GDM1 (cell line): ENCODE measurements around the gene CDK6.
A peak's percentile ranks its signal among the peaks of the same experiment; 100 is the strongest.

ENCODE experiments used
- DNase-seq: peaks from one replicate; lab custom pipeline; 2025; lab: John Stamatoyannopoulos, UW

The CDK6 gene

DNA sequence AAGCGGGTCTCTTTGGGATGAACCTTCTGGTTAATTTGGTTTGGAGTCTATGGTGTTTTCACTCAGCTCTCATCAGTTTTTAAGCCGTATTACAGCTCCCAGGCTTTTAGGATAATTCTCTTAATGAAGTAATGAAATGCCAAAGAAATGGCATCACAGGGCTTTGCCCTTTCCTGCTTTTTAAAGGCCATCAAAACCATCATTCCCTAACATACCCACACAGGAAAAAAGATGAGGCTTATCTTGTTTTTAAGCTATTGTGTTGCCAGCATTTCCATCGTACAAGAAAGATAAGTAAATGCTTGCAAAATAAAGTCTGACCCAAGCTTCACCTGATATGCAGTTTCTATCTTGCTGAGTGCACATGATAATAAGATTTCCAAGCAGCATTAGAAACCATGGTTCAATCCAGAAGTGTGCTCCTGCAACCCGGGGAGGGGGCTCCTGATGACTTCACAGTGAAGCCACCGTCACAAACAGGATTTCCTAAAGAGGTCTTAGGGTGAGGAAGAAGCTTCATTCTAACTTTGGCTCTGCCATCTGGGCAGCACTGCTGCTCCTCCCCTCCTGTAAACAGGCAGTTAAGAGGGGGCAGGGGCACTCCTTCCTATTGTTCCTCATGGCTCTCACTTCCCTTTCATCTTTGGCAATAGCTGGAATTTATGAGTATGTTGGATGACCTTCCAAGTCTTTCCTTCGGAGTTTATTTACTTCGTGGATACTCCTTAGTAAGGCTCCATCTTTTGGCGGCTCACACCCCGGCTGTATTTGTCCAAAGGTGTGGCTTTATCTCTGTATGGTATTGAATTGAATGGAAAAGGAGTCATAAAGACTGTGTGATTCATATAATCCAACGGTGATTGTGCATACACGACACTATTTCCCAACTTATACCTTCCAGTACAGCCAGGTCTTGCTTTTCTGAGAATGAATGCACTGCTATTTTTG is 191.0 kb downstream of the CDK6 start:
- DNase-seq: peak; percentile 48

DNA sequence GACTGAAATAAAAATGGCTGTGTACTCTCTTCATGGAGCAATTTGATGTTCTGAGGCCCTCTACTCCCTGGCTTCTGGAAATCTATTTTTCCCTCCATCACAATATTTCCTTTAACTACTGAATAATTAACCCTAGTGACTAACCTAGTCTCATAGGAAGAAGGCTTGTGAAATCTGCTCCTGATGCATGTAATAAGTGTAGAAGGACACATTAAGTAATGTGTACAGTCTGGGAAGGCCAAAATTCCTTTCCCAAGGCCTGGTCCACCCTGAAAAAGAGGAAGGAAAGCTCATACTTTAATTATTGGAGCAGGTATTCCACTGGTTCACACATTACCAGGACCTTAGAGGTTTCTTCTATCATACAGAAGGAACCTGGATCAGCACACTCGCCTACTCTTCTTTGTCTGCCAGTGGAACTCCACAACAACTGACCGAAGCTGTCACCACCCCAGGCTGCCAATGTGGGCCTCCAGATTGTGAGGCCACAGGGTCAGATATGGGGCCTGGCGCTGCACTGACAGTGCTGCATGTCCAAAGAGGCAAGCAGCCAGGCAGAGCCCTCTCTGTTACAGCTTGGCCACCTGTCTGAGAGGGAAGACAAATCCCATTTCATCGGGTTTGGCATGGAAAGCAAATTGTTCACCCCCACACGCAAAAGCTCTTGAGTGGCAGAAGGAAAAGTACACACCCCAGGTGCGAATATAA is 191.8 kb downstream of the CDK6 start:
- no peak for DNase-seq

DNA sequence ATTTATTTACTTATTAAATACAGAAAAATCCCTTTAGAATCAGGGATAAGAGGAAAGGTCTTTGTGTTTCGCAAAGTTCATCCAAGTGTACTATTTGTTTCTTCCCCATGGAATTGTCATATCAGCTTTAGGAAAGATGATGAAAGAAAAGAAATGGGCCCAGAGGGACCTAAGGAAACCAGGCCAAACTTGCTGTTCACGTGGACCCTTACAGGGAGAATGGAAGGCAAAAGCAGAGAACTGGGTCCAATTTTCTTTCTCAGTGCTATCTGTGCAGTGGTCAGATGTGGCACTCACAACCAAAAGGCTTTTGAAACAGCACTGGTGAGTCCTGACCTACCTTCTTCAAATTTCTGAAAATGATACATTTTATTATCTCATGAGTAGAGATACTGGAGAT is 192.6 kb downstream of the CDK6 start:
- no peak for DNase-seq

DNA sequence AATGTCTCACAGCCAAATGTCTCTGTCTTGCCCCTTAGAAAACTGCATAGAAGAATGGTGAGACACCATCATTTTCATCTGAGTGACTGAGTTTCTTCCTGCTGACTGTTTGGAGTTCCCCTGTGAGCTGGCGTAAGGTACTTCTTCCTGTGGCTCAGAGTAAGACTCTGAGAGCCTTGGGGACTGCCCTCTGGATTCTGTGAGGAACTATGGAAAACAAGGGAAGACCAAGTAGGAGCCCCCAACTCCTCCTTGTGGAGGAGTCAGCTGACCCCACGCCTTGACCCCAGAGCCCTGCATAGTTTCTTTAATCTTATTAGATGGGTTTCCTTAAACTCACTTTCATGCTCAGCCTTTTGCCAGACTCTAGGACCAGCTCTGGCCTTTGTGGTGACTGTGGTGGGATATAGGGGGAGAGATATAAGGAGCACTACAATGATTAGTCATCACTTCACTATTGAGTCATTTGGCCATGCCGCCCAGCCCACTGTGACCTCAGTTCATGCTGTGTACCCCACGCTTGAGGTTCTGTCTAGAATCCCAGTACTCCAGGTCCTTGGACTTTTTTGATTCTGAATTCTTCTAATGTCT is 194.4 kb downstream of the CDK6 start:
- DNase-seq: peak; percentile 29

DNA sequence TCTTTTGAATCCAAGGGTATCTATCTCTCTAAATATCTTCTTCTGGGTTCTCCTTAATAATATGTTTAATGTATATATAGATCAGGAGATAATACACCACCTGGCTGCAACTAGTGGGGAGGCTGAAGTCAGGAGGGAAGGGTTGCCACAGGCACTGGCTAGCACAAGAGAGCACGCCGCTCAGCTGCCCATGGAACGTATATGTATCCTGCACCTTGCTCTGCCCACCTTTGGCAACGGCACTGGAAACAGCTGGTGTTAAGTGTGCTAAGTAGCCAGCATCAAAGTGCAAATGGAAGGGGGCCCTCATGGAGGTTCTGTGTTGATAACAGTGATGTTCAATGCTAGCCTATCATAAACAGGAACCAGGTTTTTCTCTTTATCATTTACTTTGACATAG is 196.4 kb downstream of the CDK6 start:
- no peak for DNase-seq

DNA sequence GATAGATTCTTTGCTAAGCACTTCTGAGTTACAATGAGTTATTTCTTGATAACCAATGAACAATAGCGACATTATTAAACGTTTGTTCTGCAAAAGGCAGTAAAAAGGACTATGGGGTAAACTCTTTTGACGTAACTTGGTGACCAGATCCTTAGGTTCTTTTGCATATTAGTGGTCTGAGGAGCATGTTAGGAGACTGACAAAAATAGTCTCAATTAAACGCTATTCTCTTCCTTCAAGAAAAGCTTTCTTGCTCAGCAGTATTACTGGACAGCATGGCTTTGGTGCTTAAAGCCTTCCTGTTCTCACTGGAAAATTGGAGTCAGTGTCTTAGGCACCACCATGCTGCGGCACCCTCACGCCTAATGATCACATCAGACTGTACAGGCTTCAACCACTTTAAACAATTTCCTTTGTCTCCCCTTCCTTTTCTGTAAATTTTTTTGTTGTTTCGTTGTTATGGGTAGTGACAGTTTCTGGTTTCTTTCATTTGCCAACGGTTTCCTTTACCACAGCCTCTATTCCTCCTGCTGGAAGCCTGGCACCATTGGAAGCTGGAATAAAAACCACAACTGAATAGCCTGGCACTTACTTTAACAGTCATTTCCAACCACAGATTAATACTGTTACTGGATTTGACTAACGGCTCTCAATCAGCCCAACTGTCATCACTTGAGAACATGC is 197.0 kb downstream of the CDK6 start:
- peak; percentile 51 for DNase-seq

DNA sequence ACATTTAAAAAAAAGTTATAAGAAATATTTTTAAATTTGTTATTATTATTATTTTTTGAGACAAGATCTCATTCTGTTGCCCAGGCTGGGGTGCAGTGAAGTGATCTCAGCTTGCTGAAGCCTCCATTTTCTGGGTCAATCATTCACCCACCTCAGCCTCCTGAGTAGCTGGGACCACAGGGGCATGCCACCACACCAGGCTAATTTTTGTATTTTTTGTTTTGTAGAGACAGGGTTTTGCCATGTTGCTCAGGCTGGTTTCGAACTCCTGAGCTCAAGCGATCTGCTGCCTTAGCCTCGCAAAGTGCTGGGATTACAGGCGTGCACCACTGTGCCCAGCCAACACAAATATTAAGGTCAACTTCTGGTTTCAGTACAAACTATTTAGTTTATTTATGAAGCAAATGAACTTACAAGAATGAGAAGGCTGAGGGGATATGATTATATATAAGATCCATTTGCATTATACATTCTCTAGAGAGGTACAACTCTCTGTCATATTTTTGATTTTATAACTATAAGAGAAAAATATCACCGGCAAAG is 200.3 kb downstream of the CDK6 start:
- no peak for DNase-seq

DNA sequence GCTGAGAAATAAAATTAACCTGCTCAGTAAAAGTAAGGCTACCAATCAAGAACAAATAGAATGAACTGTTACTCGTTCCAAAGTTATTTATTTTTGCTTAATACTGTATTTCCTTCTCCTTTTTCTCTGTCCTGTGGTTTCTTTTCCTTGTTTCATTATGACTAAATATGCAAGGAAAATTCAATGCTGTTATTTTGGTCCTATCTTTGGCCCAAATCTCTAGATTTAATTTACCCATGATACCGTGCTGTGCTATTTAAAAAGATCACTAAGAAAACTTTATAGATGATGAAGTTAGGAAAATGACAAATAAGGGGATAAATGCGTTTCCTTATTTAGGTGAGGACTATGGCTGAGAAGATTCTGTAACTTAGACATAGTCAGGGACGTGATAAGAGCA is 200.8 kb downstream of the CDK6 start:
- DNase-seq: no peak

DNA sequence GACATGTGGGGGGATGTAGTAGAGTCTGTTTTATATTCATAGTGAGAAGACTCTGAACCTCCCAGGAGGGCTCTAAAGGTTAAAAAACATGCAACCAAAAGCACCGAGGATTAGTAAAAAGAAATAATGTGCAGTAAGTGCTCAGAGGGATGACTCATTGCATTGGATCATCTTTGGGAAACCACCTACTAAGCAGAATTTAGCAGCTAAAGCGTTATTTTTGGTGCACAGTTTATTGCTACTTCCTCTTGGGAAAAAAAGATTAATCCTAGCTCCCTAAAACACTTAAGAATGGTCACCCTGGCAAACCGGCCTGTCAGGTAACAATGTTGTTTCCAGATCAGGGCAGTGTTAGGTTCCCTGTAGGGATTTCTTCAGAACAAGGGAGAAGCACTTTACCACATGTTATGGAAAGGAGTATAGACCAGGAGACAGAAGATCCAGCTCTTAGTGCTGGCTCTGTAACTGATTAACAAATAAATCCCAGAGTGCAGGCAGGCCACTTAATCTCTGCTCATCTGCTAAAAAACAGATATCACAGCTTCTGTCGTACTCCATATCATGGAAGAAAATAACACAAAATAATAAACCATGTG is 201.4 kb downstream of the CDK6 start:
- DNase-seq: no peak

DNA sequence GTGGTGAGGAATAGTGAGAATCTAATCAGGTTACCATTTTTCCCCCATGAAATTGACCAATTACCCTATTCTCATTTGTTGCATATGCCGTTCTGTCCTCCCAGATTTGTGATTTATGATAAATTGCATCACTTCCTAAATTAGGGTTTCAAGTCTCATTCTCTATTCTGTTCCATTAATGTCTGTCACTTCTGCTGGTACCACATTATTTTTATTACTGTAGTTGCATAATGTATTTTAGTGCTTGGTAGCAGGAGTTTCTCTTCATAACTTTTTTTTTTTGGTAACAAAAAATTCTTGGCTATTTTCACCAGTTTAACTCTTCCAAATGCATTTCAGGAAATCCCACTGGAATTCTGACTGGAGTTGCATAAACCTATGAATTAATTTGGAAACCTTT is 202.2 kb downstream of the CDK6 start:
- DNase-seq: no peak

DNA sequence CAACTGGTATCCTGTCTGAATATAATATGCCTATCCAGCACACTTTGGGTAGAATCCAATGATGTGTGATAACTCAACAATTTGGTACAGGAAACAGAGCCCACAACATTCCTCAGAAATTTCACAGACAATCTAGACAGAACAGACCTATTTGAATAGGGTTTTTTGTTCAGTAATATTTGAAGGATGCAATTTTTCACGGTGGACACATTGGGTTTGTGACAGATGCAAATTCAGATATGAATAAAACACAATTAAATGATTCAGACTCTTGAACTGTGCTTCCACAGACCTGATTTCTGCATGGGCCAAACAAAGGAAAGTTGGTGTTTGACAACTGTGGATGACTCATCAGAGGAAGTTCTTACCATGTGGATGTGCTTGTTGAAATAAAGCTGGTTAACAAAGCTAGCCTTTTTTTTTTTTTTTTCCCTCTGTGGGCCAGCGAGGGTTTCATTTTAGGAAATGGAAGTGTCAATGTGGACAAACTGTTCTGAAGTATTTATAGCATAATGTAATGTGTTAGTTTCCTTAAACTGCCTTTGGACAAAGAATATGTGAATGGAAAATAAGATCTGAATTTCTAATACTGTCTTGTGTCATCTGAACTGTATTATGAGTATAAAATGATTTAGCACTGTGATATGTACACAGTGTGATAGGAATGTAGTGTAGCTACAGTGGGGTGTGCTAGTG is 203.0 kb downstream of the CDK6 start:
- DNase-seq: peak; percentile 63

DNA sequence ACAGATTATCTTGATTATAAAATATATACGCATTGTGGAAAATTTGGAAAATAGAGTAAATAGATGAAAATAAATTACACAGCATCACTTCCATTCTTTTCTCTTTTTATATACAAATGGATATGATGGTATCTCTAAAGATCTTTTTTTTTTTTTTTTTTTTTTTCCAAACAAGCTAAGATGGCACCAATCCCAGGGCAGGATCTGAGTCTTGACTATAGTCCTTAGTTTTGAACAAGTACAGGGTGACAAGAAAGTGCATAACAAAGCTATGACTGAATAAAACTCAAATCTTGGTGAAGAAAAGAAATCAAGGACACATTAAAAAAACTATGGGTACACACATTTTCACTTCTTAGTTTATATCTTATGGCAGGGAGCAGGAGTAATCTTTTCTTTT is 203.6 kb downstream of the CDK6 start:
- DNase-seq: no peak

DNA sequence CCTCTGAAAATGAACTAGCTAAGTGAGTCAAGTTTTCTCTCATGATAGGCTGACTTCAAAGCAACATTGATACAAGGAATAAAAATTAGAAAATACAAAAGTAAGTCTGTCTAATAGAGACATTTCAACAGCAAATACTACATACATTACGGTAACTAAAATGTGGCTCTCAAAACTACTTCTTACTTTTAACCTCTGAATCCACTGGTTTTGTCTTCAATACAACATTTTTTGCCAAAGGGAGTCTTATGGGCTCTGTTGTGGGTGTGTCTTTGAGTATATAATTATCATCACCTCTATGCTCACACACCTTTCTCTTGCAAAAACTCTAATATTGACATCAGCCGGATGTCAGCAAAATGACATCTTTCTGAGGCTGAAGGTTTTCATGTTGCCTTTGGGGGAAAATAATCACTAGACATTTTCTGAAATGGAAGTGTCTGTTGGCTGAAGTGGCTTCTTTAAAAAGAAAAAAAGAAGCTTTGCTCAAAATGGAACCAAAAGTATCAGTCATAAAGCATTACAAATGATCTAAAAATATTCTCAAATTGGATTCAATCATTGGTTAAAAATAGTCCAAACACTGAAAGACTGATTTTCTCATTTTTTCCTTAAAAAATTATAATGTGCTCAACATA is 204.4 kb downstream of the CDK6 start:
- DNase-seq: no peak

DNA sequence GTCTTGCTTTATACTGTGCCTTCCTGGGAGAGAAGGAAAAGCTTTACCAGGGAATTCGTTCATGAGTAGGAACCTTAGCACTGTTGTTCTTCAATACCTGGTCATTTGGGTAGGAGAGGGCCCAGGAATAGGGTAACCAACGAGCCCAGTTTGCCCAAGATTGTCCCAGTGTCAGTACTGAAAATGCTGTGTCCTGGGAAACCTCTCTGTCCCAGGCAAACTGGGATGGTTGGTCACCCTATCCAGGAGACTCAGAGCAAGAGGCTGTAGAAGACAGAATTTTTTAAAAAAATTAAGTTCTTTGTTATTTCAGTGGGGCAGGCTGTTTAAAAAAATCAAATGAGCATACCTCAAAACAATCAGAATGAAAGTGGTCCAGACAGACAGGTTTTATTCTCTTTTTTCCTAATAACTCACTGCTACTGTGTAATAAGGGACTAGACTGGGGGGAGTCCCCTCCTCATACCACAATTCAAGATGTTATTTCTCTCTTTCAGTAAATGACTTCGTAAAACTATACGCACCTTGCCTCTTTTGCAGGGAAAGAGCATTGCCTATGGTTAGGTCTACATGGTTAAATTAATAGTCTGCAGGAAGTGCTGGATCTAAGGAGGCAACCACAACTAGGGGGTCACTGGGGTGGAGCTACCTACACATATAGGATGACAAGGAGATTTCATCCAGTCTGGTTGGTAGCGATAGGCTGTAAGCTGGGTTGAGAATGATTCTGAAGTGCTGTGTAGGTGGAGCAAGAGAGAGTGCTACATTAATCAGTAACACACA is 205.1 kb downstream of the CDK6 start:
- DNase-seq: no peak

DNA sequence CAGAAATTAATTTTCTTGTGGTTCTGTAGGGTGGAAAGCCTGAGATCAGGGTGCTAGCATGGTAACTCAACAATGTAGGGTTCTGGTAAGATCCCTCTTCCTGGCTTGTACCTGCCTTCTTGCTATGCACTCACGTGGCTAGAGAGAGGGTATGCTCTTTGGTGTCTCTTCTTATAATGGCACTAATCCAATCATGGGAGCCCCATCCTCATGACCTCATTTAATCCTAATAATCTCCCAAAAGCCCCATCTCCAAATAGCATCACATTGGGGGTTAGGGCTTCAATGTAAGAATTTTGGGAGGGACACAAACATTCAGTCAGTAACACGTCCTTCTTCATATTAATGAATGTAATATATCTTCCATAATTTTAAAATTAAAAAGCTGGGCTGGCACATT is 206.6 kb downstream of the CDK6 start:
- DNase-seq: no peak

DNA sequence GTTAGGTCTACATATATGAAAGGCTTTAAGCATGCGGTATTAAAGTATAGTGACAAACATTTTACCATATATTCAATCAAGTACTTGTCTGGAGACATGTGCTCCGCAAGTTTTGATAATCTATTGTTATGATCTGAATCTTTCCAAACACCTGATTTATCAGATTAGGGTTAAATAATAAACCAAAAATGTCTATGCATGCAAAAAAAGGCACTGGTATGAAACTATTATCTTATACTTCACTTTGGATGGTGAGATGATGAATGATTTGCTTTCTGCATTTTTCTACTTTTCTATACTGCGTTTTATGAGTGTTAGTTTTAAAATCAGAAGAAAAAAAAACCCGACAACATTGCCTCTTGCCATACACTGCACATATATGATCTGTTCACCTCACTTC is 208.4 kb downstream of the CDK6 start:
- no peak for DNase-seq

DNA sequence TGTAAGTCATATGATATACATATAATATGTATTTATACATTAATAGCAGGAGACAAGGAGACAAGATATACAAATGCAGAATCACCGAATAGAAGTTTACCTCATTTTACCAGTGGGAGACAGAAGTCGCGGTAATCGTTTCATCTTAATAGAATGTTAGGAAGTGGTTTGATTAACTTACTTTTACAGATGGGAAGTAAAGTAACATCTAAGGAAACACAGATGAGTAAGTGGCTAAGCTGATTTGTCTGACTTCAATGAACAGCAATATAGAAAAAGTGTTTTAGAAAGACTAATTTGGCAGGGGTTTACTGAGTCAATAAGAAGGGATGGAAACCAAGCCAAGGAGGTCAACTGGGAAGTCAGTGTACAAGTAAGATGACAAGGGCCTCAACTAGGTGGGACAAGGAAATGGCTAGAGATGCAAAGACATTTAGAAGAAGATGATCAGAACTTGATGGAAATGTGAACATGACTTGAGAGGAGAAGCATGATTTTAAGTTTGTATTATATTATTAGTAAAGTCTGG is 210.0 kb downstream of the CDK6 start:
- no peak for DNase-seq

DNA sequence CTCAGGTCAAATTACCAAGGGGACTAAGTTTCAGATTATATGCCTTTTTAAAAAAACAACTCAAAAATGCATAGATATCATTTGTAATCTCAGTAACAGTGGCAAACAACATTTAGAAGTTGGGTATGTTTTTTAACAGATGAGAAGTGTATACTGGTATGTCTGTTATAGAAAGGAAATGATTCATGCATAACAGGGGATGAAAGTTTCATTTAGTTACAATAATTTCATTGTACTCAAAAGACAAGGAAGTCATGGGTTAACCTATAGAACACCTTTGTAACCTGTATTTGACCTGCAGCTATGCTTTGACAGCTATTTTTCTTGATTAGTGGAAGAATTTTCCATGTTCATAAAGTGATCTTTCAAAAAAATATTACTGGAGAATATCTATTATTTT is 210.8 kb downstream of the CDK6 start:
- DNase-seq: no peak

DNA sequence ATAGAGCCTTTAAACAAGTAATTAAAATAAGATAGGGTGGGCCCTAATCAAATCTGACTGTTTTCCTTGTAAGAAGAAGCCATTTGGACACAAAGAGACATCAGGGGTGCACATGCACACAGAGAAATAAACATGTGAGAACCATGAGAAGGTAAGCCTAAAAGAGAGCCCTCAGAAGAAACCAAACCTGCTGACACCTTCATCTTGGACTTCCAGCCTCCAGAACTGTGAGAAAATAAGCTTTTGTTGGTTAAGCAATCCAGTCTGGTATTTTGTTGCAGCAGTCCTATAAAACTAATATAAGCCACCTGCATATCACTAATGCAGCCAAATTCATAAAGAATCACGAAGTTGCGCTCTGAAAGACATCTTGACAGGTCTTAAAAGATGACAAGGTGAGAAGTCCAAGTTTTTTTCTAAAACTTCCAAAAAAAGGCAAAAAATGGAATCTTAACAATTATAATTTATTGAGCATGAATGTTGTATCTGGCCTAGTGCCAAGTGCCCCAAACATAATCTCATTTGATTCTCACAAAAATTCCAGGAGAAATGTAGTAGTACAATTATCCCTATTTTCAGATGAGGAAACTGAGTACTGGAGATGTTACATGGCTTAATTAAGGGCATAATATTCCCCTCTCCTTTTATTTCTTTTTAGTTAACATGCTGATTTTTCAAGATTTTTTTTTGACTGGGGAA is 211.9 kb downstream of the CDK6 start:
- no peak for DNase-seq
